Gastrocnemius medialis (tissue), 4 donors: ENCODE data around the gene SAMD3. TPM values are rescaled to one million over a fixed set of nuclear protein-coding genes. Genes with fewer than 3 reads are reported as not detected.
"Not testable (repeated sequence)": the region's sequence is repeated elsewhere in the genome, so short reads cannot be mapped to it uniquely, and the experiment has no call there.

Experiments used
- ATAC-seq, 2 donors: fragments of 150-250 bp; one replicate each; pipeline ENCODE4 v1.9.1; 2016
- DNase-seq, 2 donors: peaks; one replicate each; pipeline ENCODE4 v3.0.0-alpha.2; 2019
- H3K27ac ChIP-seq, 4 donors: fragments of 200-600 bp; sonication (generic); 1 replicate in 1 of 4; 2 replicates in 3 of 4; pipeline ENCODE4 v1.5.1; 2016 to 2018; ENCODE audit warnings: mild to moderate bottlenecking in 2 of 4, moderate library complexity in 1 of 4
- H3K27me3 ChIP-seq, 3 donors: fragments of 200-600 bp; sonication (generic) in 2 of 3; 1 replicate in 1 of 3; 2 replicates in 2 of 3; pipeline versions ENCODE4 v1.5.1 to v1.6.0; 2016 to 2019; ENCODE audit warnings: mild to moderate bottlenecking in 1 of 3, moderate library complexity in 1 of 3
- H3K36me3 ChIP-seq, 2 donors: fragments of 200-600 bp; sonication (generic) in 1 of 2; one replicate each; pipeline ENCODE4 v1.5.1; 2017 to 2018
- H3K4me1 ChIP-seq, 2 donors: fragments of 200-600 bp; sonication (generic) in 1 of 2; one replicate each; pipeline ENCODE4 v1.5.1; 2016 to 2017; ENCODE audit warnings: mild to moderate bottlenecking in 2 of 2
- H3K4me3 ChIP-seq, 4 donors: fragments of 200-600 bp; sonication (generic) in 3 of 4; 1 replicate in 1 of 4; 2 replicates in 3 of 4; pipeline ENCODE4 v1.5.1; 2016 to 2019; ENCODE audit warnings: mild to moderate bottlenecking in 2 of 4
- H3K9me3 ChIP-seq, 3 donors: fragments of 200-600 bp; sonication (generic) in 2 of 3; 1 replicate in 1 of 3; 2 replicates in 2 of 3; pipeline ENCODE4 v1.5.1; 2016 to 2019
- POLR2A ChIP-seq, 2 donors: fragments of 450-650 bp; IDR thresholded peaks; one replicate each; pipeline ENCODE4 v1.6.1; 2017; ENCODE audit warnings: antibody characterized with exemption in 2 of 2, mild to moderate bottlenecking in 2 of 2, moderate library complexity in 2 of 2
- in situ Hi-C, 4 donors: fragments of 200-750 bp; cut with MboI; loops; one replicate each; pipeline versions ENCODE4 v1.15.0 to v1.8.0; 2017; ENCODE audit warnings: low sequenced_read_pairs in 4 of 4
- intact Hi-C: fragments of 100-400 bp; cut with DNase I; formaldehyde crosslinking; loops from one replicate; pipeline ENCODE4 v1.15.1; 2023; ENCODE audit warnings: low total_unique reads
- total RNA-seq, 4 donors: library from RNA; depleted of rRNA; stranded (reverse); fragments of >200 nt; gene quantifications; one replicate each; pipeline versions ENCODE4 v1.1.0 to v1.2.3, GENCODE V29; 2016
- TF ChIP-seq, protein P1 (sequence below), 5 experiments: fragments of 450-650 bp in 3 of 5; fragments of 200-600 bp in 2 of 5; sonication (generic) in 2 of 5; IDR thresholded peaks in 4 of 5; conservative IDR thresholded peaks in 1 of 5; 1 replicate in 4 of 5; 2 replicates in 1 of 5; pipeline ENCODE4 v1.5.1; 2016 to 2019; ENCODE audit warnings: antibody characterized with exemption in 5 of 5, mild to moderate bottlenecking in 3 of 5, moderate library complexity in 3 of 5

The SAMD3 gene
- total RNA-seq, 4 donors from 2014 or later, result not detected

DNA sequence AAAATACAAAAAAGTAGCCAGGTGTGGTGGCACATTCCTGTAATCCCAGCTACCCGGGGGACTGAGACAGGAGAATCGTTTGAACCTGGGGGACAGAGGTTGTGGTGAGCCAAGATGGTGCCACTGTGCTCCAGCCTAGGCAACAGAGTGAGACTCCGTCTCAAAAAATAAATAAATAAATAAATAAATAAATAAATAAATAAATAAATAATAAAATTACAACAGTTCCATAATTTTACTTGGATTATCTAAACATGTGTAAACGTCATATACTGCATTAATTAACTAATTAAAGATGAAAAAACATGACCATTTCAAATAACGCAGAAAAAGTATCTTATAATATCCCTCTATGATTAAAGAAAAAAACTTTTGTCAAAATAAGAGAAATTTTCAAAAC is 65.8 kb downstream of the SAMD3 start:
- in situ Hi-C loops (no loop called here), intact Hi-C loops (no loop called here)
- H3K36me3 ChIP-seq, result no peaks in the 10 kb centered on the region
- DNase-seq, result no peak
- H3K4me1 ChIP-seq, result no peaks in the 10 kb centered on the region
- TF ChIP-seq POLR2A (IDR thresholded peaks at IDR 0.05), result no peak
- TF ChIP-seq, protein P1, sequence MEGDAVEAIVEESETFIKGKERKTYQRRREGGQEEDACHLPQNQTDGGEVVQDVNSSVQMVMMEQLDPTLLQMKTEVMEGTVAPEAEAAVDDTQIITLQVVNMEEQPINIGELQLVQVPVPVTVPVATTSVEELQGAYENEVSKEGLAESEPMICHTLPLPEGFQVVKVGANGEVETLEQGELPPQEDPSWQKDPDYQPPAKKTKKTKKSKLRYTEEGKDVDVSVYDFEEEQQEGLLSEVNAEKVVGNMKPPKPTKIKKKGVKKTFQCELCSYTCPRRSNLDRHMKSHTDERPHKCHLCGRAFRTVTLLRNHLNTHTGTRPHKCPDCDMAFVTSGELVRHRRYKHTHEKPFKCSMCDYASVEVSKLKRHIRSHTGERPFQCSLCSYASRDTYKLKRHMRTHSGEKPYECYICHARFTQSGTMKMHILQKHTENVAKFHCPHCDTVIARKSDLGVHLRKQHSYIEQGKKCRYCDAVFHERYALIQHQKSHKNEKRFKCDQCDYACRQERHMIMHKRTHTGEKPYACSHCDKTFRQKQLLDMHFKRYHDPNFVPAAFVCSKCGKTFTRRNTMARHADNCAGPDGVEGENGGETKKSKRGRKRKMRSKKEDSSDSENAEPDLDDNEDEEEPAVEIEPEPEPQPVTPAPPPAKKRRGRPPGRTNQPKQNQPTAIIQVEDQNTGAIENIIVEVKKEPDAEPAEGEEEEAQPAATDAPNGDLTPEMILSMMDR (IDR thresholded peaks at IDR 0.05 in 4 of 5, conservative IDR thresholded peaks at IDR 0.05 in 1 of 5), result no peak
- ATAC-seq, result no peak
- no peak overlapping the region for H3K27ac ChIP-seq
- no peaks in the 10 kb centered on the region for H3K27me3 ChIP-seq
- H3K4me3 ChIP-seq, result no peak overlapping the region
- no peaks in the 10 kb centered on the region for H3K9me3 ChIP-seq

DNA sequence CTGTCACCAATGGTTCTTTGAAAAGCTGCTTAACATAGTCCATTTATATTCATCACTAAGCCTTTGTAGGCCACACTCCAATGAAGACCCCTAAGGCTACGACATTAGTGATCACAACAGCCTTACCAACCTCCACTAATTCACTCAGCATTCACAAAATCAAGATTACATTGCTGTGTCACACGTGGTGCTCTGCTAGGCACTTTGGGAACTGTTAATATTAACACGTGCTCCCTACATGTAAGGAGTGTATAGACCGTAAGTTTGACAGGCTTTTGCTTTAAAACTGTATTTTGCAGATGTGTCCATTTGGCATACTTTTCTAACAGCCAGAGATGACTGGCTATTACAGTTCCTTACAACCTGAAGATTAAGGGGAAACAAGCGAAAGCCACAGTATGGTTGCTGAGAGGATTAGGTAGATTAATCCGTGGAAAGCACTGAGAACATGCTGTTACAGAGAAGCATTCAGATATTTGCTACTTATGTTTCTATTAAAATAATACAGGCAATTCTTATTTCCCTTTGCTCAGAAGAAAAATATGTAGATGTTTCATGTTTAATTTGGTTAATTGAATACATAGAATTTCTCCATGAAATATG is 69.7 kb downstream of the SAMD3 start:
- Histone ChIP-seq H3K9me3 (no peaks in the 10 kb centered on the region), H3K4me3 (no peak overlapping the region), H3K36me3 (no peaks in the 10 kb centered on the region), H3K27ac (no peak overlapping the region), H3K4me1 (no peaks in the 10 kb centered on the region), H3K27me3 (no peaks in the 10 kb centered on the region)
- DNase-seq (no peak), ATAC-seq (no peak)
- in situ Hi-C loops, result no loop called here
- intact Hi-C loops, result no loop called here
- TF ChIP-seq, protein P1 (IDR thresholded peaks at IDR 0.05 in 4 of 5, conservative IDR thresholded peaks at IDR 0.05 in 1 of 5), result no peak
- no peak for TF ChIP-seq POLR2A (IDR thresholded peaks at IDR 0.05)

DNA sequence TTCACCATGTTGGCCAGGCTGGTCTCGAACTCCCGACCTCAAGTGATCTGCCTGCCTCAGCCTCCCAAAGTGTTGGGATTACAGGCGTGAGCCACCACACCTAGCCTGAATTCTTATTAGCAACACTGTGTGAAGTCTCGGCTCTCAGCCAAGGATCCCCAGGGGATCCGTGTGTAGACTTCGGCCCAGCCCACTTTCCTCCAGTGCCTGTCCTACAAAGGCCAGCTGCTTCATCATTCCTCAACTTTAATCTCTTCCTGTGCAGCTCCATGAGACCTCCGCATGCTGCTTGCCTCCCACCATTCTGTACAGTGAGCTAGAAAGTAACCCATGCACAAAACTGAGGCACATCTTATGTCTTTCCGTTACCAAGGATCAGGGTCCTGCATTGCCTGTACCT is 71.8 kb downstream of the SAMD3 start:
- ATAC-seq, result no peak
- TF ChIP-seq, protein P1 (IDR thresholded peaks at IDR 0.05 in 4 of 5, conservative IDR thresholded peaks at IDR 0.05 in 1 of 5), result no peak
- no peak for TF ChIP-seq POLR2A (IDR thresholded peaks at IDR 0.05)
- in situ Hi-C loops, result no loop called here

DNA sequence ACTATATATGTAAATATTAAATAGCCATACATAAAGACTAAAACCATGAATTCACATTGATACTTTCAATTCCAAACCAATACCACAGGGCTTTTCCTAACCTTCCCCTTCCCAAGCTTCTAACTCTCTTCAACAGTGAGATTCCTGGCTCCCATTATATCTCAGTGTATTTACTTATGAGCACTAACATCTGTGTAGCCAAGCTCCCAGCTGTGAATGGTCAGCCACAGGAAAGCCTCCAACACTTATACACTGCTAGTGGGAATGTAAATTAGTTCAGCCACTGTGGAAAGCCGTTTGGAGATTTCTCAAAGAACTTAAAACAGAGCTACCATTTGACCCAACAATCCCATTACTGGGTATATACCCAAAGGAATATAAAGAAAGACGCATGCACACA is 73.7 kb downstream of the SAMD3 start:
- in situ Hi-C loops, H3K9me3 ChIP-seq, H3K27ac ChIP-seq, DNase-seq, H3K4me3 ChIP-seq, H3K36me3 ChIP-seq, H3K27me3 ChIP-seq, ATAC-seq, intact Hi-C loops, H3K4me1 ChIP-seq: not testable (repeated sequence)

More for the DNA sequence above, 71.8 kb downstream of the SAMD3 start:
- no peak for DNase-seq
- intact Hi-C loops, result no loop called here
- Histone ChIP-seq H3K27me3 (no peaks in the 10 kb centered on the region), H3K9me3 (no peaks in the 10 kb centered on the region), H3K36me3 (no peaks in the 10 kb centered on the region), H3K4me1 (no peaks in the 10 kb centered on the region), H3K27ac (no peak overlapping the region), H3K4me3 (no peak overlapping the region)

DNA sequence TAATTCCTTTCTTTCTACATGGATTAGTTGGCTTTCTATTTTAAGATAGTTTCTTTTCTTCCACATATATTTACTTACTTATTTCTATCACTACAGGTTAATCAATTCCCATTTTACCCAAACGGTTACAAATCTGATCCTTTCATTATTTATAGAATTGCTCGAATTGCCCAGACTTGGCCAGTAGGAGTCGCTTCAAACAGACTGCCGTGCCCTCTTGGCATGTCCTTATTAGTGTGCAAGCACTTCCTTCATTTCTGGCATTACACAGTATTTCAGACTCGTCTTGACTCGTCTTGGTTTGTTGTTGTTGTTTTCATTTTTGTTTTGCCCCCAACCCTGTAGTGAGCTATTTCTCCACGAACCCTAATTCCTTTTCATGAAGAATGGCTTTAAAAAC is 74.6 kb downstream of the SAMD3 start:
- H3K27me3 ChIP-seq, result no peaks in the 10 kb centered on the region
- TF ChIP-seq, protein P1 (IDR thresholded peaks at IDR 0.05 in 4 of 5, conservative IDR thresholded peaks at IDR 0.05 in 1 of 5), result no peak
- TF ChIP-seq POLR2A (IDR thresholded peaks at IDR 0.05), result no peak

More for the DNA sequence above, 74.6 kb downstream of the SAMD3 start:
- no peaks in the 10 kb centered on the region for H3K4me1 ChIP-seq
- ATAC-seq (no peak), DNase-seq (no peak)
- no peak overlapping the region for H3K4me3 ChIP-seq
- no peaks in the 10 kb centered on the region for H3K9me3 ChIP-seq
- intact Hi-C loops, result no loop called here
- in situ Hi-C loops, result no loop called here
- H3K27ac ChIP-seq, result no peak overlapping the region
- H3K36me3 ChIP-seq, result no peaks in the 10 kb centered on the region
